GM21529 (cell line): Measurements from ENCODE around the gene NUDT14.

Experiments used
- ATAC-seq: cut with Tn5 transposase; IDR thresholded peaks from one replicate; pipeline ENCODE4 v1.9.1; 2021; ENCODE audit not compliant: unreplicated experiment

The NUDT14 gene

GRCh38 chr14:105199093-105199492 lies 18.0 kb upstream of the NUDT14 start:
- no peak for ATAC-seq

- ATAC-seq: no peak
Observed at GRCh38 chr14:105198588-105198987, 17.5 kb upstream of the NUDT14 start.

- ATAC-seq: no peak
Observed at GRCh38 chr14:105197211-105197641, 16.1 kb upstream of the NUDT14 start.

GRCh38 chr14:105196265-105196960 lies 15.3 kb upstream of the NUDT14 start:
- ATAC-seq: no peak

- no peak for ATAC-seq
Observed at GRCh38 chr14:105195522-105196264, 14.6 kb upstream of the NUDT14 start.

- ATAC-seq: no peak
Observed at GRCh38 chr14:105195051-105195450, 13.9 kb upstream of the NUDT14 start.

GRCh38 chr14:105193916-105194782 lies 13.0 kb upstream of the NUDT14 start:
- no peak for ATAC-seq

- no peak for ATAC-seq
Observed at GRCh38 chr14:105192866-105193731, 12.0 kb upstream of the NUDT14 start.

- no peak for ATAC-seq
Observed at GRCh38 chr14:105187935-105188524, 6.9 kb upstream of the NUDT14 start.

GRCh38 chr14:105187116-105187515 lies 6.0 kb upstream of the NUDT14 start:
- ATAC-seq: no peak

- no peak for ATAC-seq
Observed at GRCh38 chr14:105185973-105186372, 4.9 kb upstream of the NUDT14 start.

- no peak for ATAC-seq
Observed at GRCh38 chr14:105185001-105185400, 3.9 kb upstream of the NUDT14 start.

GRCh38 chr14:105184461-105184860 lies 3.3 kb upstream of the NUDT14 start:
- no peak for ATAC-seq

GRCh38 chr14:105182296-105183020 lies 1.3 kb upstream of the NUDT14 start:
- no peak for ATAC-seq

- no peak for ATAC-seq
Observed at GRCh38 chr14:105181549-105182295, 610 bp upstream of the NUDT14 start.

GRCh38 chr14:105179191-105179590 lies 1.9 kb downstream of the NUDT14 start:
- ATAC-seq: no peak

GRCh38 chr14:105178868-105179140 lies 2.3 kb downstream of the NUDT14 start:
- ATAC-seq: no peak

GRCh38 chr14:105178069-105178867 lies 2.8 kb downstream of the NUDT14 start:
- ATAC-seq: no peak
